ENCODE measurements around the gene A3GALT2.

DNA sequence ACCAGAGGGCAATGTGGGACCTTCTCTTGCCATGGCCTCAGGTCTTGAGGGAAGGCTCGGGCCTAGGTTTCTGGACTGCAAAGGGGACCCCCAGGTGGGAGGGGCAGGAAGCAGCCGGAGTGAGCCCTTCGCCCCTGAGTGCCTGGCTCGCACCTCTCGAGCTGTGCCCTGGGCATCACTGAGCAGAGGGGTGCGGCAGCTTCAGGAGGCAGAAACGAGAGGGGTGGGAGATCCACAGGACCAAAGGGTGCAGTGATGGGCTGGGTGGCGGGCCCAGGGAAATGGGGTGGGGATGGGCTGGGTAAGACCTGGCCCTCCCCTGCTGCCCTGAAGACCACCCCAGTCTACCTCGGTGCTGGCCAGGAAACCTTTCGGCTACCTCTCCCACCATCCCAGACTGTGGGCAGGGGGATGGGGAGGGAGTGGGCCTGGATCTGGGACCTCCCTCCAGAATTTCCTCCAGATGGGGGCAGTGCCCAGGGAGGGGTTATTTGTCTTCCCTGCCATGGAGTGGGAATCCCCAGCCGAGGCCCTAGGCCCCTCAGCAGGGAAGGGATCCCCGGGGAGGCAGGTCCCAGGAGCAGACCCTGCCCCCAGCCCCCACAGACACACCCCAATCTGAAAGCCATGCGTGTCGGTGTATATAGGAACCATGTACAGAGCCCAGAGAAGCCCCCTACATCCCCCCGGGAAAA, 21.3 kb downstream of the A3GALT2 start:
- TF ChIP-seq, protein P1, sequence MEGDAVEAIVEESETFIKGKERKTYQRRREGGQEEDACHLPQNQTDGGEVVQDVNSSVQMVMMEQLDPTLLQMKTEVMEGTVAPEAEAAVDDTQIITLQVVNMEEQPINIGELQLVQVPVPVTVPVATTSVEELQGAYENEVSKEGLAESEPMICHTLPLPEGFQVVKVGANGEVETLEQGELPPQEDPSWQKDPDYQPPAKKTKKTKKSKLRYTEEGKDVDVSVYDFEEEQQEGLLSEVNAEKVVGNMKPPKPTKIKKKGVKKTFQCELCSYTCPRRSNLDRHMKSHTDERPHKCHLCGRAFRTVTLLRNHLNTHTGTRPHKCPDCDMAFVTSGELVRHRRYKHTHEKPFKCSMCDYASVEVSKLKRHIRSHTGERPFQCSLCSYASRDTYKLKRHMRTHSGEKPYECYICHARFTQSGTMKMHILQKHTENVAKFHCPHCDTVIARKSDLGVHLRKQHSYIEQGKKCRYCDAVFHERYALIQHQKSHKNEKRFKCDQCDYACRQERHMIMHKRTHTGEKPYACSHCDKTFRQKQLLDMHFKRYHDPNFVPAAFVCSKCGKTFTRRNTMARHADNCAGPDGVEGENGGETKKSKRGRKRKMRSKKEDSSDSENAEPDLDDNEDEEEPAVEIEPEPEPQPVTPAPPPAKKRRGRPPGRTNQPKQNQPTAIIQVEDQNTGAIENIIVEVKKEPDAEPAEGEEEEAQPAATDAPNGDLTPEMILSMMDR (conservative IDR thresholded peaks at IDR 0.05 in 1 of 2, IDR thresholded peaks at IDR 0.05 in 1 of 2; ENCODE audit: extremely low read depth in 1 of 2, insufficient read depth in 1 of 2, low read depth in 1 of 2, low read length in 2 of 2): no peak
- no peak for TF ChIP-seq EZH2 (IDR thresholded peaks at IDR 0.05; ENCODE audit: borderline replicate concordance, low read length)
